ENCODE data around the gene TMEM38A.
"Not testable (repeated sequence)": the region's sequence is repeated elsewhere in the genome, so short reads cannot be mapped to it uniquely, and the experiment has no call there.

Gene TMEM38A

GRCh38 chr19:16722591-16722990 lies 61.7 kb downstream of the TMEM38A start:
- TF ChIP-seq EZH2phosphoT487 (IDR thresholded peaks at IDR 0.05; ENCODE audit: low read length) (no peak), EZH2 (optimal IDR thresholded peaks at IDR 0.05; ENCODE audit: low read depth, low read length) (no peak), CTCF (IDR thresholded peaks at IDR 0.05; ENCODE audit: low read length) (no peak)
- Histone ChIP-seq H3K9ac (ENCODE audit: low read length) (no peak overlapping the region), H3K4me3 (ENCODE audit: low read length) (no peak overlapping the region), H4K20me1 (ENCODE audit: insufficient read depth, low read length) (no peaks in the 10 kb centered on the region), H3K9me2 (replicated peaks; ENCODE audit: insufficient read depth, low read length) (no peaks in the 10 kb centered on the region), H3K79me2 (ENCODE audit: low read length) (no peaks in the 10 kb centered on the region), H3K27ac (ENCODE audit: low read length) (no peak overlapping the region), H3K9me3 (replicated peaks; ENCODE audit: insufficient read depth, low read length) (no peaks in the 10 kb centered on the region), H2AFZ (ENCODE audit: low read length) (no peak overlapping the region), H3F3A (ENCODE audit: insufficient read depth, low read length) (no peaks in the 10 kb centered on the region), H3K36me3 (replicated peaks; ENCODE audit: insufficient read depth, low read length) (no peaks in the 10 kb centered on the region), H3K4me1 (ENCODE audit: low read length) (no peaks in the 10 kb centered on the region), H3K4me2 (ENCODE audit: low read depth, low read length) (no peak overlapping the region), H3K27me3 (replicated peaks; ENCODE audit: insufficient read depth, low read length) (no peaks in the 10 kb centered on the region; the same call in 1 of the 2 replicates)
- no peak for DNase-seq

GRCh38 chr19:16726916-16727315 lies 66.0 kb downstream of the TMEM38A start:
- peaks cover 28% of the 10 kb centered on the region for H3K27me3 ChIP-seq (replicated peaks; ENCODE audit: insufficient read depth, low read length)
- no peaks in the 10 kb centered on the region for H3K4me1 ChIP-seq (ENCODE audit: low read length)
- no peaks in the 10 kb centered on the region for H3K9me2 ChIP-seq (replicated peaks; ENCODE audit: insufficient read depth, low read length)
- H4K20me1 ChIP-seq (ENCODE audit: insufficient read depth, low read length), result no peaks in the 10 kb centered on the region
- H3K27ac ChIP-seq (ENCODE audit: low read length), result no peak overlapping the region
- TF ChIP-seq CTCF (IDR thresholded peaks at IDR 0.05; ENCODE audit: low read length) (no peak), EZH2phosphoT487 (IDR thresholded peaks at IDR 0.05; ENCODE audit: low read length) (no peak), EZH2 (optimal IDR thresholded peaks at IDR 0.05; ENCODE audit: low read depth, low read length) (no peak)
- no peaks in the 10 kb centered on the region for H3K9me3 ChIP-seq (replicated peaks; ENCODE audit: insufficient read depth, low read length)
- no peaks in the 10 kb centered on the region for H3K36me3 ChIP-seq (replicated peaks; ENCODE audit: insufficient read depth, low read length)
- H3K79me2 ChIP-seq (ENCODE audit: low read length), result no peaks in the 10 kb centered on the region
- no peak overlapping the region for H2AFZ ChIP-seq (ENCODE audit: low read length)
- no peak overlapping the region for H3K4me2 ChIP-seq (ENCODE audit: low read depth, low read length)
- no peak overlapping the region for H3K4me3 ChIP-seq (ENCODE audit: low read length)
- no peak overlapping the region for H3K9ac ChIP-seq (ENCODE audit: low read length)
- DNase-seq, result no peak
- H3F3A ChIP-seq (ENCODE audit: insufficient read depth, low read length), result no peaks in the 10 kb centered on the region

GRCh38 chr19:16735650-16736266 lies 74.8 kb downstream of the TMEM38A start:
- H3K9ac ChIP-seq (ENCODE audit: low read length); H3K27ac ChIP-seq (ENCODE audit: low read length); H3K9me2 ChIP-seq (replicated peaks; ENCODE audit: insufficient read depth, low read length); H2AFZ ChIP-seq (ENCODE audit: low read length); DNase-seq; H3K4me2 ChIP-seq (ENCODE audit: low read depth, low read length); H4K20me1 ChIP-seq (ENCODE audit: insufficient read depth, low read length); H3K9me3 ChIP-seq (replicated peaks; ENCODE audit: insufficient read depth, low read length); H3K4me1 ChIP-seq (ENCODE audit: low read length); H3F3A ChIP-seq (ENCODE audit: insufficient read depth, low read length); H3K79me2 ChIP-seq (ENCODE audit: low read length); H3K4me3 ChIP-seq (ENCODE audit: low read length); H3K36me3 ChIP-seq (replicated peaks; ENCODE audit: insufficient read depth, low read length): not testable (repeated sequence)
- peaks cover 47% of the 10 kb centered on the region for H3K27me3 ChIP-seq (replicated peaks; ENCODE audit: insufficient read depth, low read length)

- no peak overlapping the region for H3K4me3 ChIP-seq (ENCODE audit: low read length)
- DNase-seq, result no peak
- H3K4me1 ChIP-seq (ENCODE audit: low read length), result no peaks in the 10 kb centered on the region
- TF ChIP-seq EZH2 (optimal IDR thresholded peaks at IDR 0.05; ENCODE audit: low read depth, low read length), result no peak
- no peak for TF ChIP-seq CTCF (IDR thresholded peaks at IDR 0.05; ENCODE audit: low read length)
- TF ChIP-seq EZH2phosphoT487 (IDR thresholded peaks at IDR 0.05; ENCODE audit: low read length), result no peak
- H4K20me1 ChIP-seq (ENCODE audit: insufficient read depth, low read length), result no peaks in the 10 kb centered on the region
- no peak overlapping the region for H3K9ac ChIP-seq (ENCODE audit: low read length)
- H3K9me3 ChIP-seq (replicated peaks; ENCODE audit: insufficient read depth, low read length), result no peaks in the 10 kb centered on the region
- H3K36me3 ChIP-seq (replicated peaks; ENCODE audit: insufficient read depth, low read length), result no peaks in the 10 kb centered on the region
- no peaks in the 10 kb centered on the region for H3F3A ChIP-seq (ENCODE audit: insufficient read depth, low read length)
- no peak overlapping the region for H2AFZ ChIP-seq (ENCODE audit: low read length)
- H3K27ac ChIP-seq (ENCODE audit: low read length), result no peak overlapping the region
- no peaks in the 10 kb centered on the region for H3K9me2 ChIP-seq (replicated peaks; ENCODE audit: insufficient read depth, low read length)
- no peaks in the 10 kb centered on the region for H3K79me2 ChIP-seq (ENCODE audit: low read length)
- H3K27me3 ChIP-seq (replicated peaks; ENCODE audit: insufficient read depth, low read length), result peaks cover 40% of the 10 kb centered on the region
- H3K4me2 ChIP-seq (ENCODE audit: low read depth, low read length), result no peak overlapping the region
These were observed 75.8 kb downstream of the TMEM38A start for GRCh38 chr19:16736709-16737108.
